HCT116 (cell line): ENCODE data around the gene PDE1A. TPM values are rescaled to one million over a fixed set of nuclear protein-coding genes. Genes with fewer than 3 reads are reported as not detected.
"Not testable (repeated sequence)": the region's sequence is repeated elsewhere in the genome, so short reads cannot be mapped to it uniquely, and the experiment has no call there.

ENCODE experiments used
- ATAC-seq: fragments of 200-7000 bp; cut with Tn5 transposase; 2 replicates; pipeline ENCODE4 v1.9.1; 2020; ENCODE audit warnings: mild to moderate bottlenecking, moderate library complexity
- BruUV-seq: library from RNA; stranded (reverse); fragments of 400-500 nt; replicated peaks from 2 replicates; lab custom pipeline; 2021; lab: Mats Ljungman, UMichigan
- CTCF ChIA-PET: fragments of 300-600 bp; sonication (Branson Sonifier 250); formaldehyde crosslinking; loops from one replicate; lab custom pipeline; 2021; ENCODE audit warnings: antibody characterized with exemption; lab: Charles Lee
- POLR2A ChIA-PET: fragments of 300-600, 350-600 bp; sonication (Branson Sonifier 250); formaldehyde crosslinking; loops from one replicate; lab custom pipeline; 2021; ENCODE audit warnings: antibody characterized with exemption; lab: Charles Lee
- RAD21 ChIA-PET, 2 experiments: fragments of 300-600 bp; sonication (Branson Sonifier 250); formaldehyde crosslinking; loops; one replicate each; lab custom pipeline; 2023; ENCODE audit warnings: low total read pairs in 2 of 2; ENCODE audit not compliant: uncharacterized antibody in 2 of 2, unreplicated experiment in 2 of 2, low non-redundant PET in 1 of 2; lab: Charles Lee
- DNase-seq: peaks from one replicate; pipeline ENCODE4 v3.0.0-alpha.2; 2010; ENCODE audit warnings: low read depth, low spot score
- H2AFZ ChIP-seq: fragments of 200-600 bp; shearing (Covaris generic), sonication (generic); 2 replicates; pipeline ENCODE4 v1.6.1; 2017; ENCODE audit warnings: low read depth, mixed run types, mixed read lengths, antibody characterized with exemption, low read length; ENCODE audit not compliant: poor library complexity, severe bottlenecking
- H3K27ac ChIP-seq: 2 replicates; pipeline ENCODE4 v1.5.1; 2012; ENCODE audit warnings: low read depth, low read length
- H3K27me3 ChIP-seq: fragments of 200-600 bp; sonication (generic); 2 replicates; pipeline ENCODE4 v1.6.1; 2016; ENCODE audit warnings: mixed run types, low read length, mixed read lengths; ENCODE audit not compliant: insufficient read depth
- H3K36me3 ChIP-seq, 2 experiments: fragments of 200-500 bp in 1 of 2; fragments of 200-600 bp in 1 of 2; sonication (Bioruptor generic) in 1 of 2; sonication (generic) in 1 of 2; 2 replicates each; pipeline versions ENCODE4 v1.5.1 to v1.6.1; 2014 to 2016; ENCODE audit warnings: low read length in 2 of 2, inconsistent platforms in 1 of 2, mixed read lengths in 1 of 2, mixed run types in 1 of 2; ENCODE audit not compliant: insufficient read depth in 2 of 2, control insufficient read depth in 1 of 2
- H3K4me1 ChIP-seq, 2 experiments: fragments of 200-600 bp in 1 of 2; sonication (generic) in 1 of 2; 2 replicates each; pipeline versions ENCODE4 v1.5.1 to v1.6.1; 2012 to 2017; ENCODE audit warnings: low read length in 2 of 2, inconsistent platforms in 1 of 2, mild to moderate bottlenecking in 1 of 2, mixed read lengths in 1 of 2, mixed run types in 1 of 2, moderate library complexity in 1 of 2; ENCODE audit not compliant: insufficient read depth in 2 of 2, control insufficient read depth in 1 of 2
- H3K4me2 ChIP-seq: fragments of 200-600 bp; sonication (generic); 2 replicates; pipeline ENCODE4 v1.6.1; 2017; ENCODE audit warnings: mixed run types, low read length, mixed read lengths
- H3K4me3 ChIP-seq, 2 experiments: fragments of 200-600 bp in 1 of 2; sonication (generic) in 1 of 2; replicated peaks in 1 of 2; 2 replicates each; pipeline ENCODE4 v1.5.1; 2011 to 2016; ENCODE audit warnings: low read length in 2 of 2, control low read depth in 1 of 2, low read depth in 1 of 2, mild to moderate bottlenecking in 1 of 2, mixed read lengths in 1 of 2, mixed run types in 1 of 2
- H3K79me2 ChIP-seq: fragments of 200-600 bp; sonication (generic); 2 replicates; pipeline ENCODE4 v1.6.1; 2017; ENCODE audit warnings: mild to moderate bottlenecking, mixed run types, low read length, moderate library complexity, mixed read lengths; ENCODE audit not compliant: insufficient read depth
- H3K9ac ChIP-seq: fragments of 200-600 bp; sonication (generic); 2 replicates; pipeline ENCODE4 v1.6.1; 2016; ENCODE audit warnings: low read length, mixed read lengths
- H3K9me2 ChIP-seq: fragments of 200-600 bp; sonication (generic), shearing (Covaris generic); 2 replicates; pipeline ENCODE4 v1.6.1; 2017; ENCODE audit warnings: mixed run types, mild to moderate bottlenecking, moderate library complexity; ENCODE audit not compliant: insufficient read depth
- H3K9me3 ChIP-seq, 2 experiments: fragments of 200-500 bp in 1 of 2; fragments of 200-600 bp in 1 of 2; sonication (Bioruptor generic) in 1 of 2; sonication (generic) in 1 of 2; 2 replicates each; pipeline ENCODE4 v1.6.1; 2014 to 2017; ENCODE audit warnings: low read length in 2 of 2, mixed read lengths in 2 of 2, inconsistent platforms in 1 of 2, low read depth in 1 of 2, mild to moderate bottlenecking in 1 of 2, mixed run types in 1 of 2, moderate library complexity in 1 of 2; ENCODE audit not compliant: control insufficient read depth in 1 of 2, insufficient read depth in 1 of 2
- H4K20me1 ChIP-seq: fragments of 200-600 bp; sonication (generic), shearing (Covaris generic); 2 replicates; pipeline ENCODE4 v1.6.1; 2017; ENCODE audit warnings: mixed run types, mild to moderate bottlenecking, moderate library complexity; ENCODE audit not compliant: insufficient read depth
- CBX3 ChIP-seq: IDR thresholded peaks from 2 replicates; pipeline ENCODE4 v1.6.1; 2012; ENCODE audit warnings: low read depth
- ELF1 ChIP-seq: IDR thresholded peaks from 2 replicates; pipeline ENCODE4 v1.6.1; 2012; ENCODE audit warnings: low read depth, borderline replicate concordance
- JUND ChIP-seq: IDR thresholded peaks from 2 replicates; pipeline ENCODE4 v1.6.1; 2012
- RAD21 ChIP-seq: IDR thresholded peaks from 2 replicates; pipeline ENCODE4 v1.6.1; 2012; ENCODE audit warnings: low read depth, mild to moderate bottlenecking
- intact Hi-C: fragments of 100-400 bp; cut with micrococcal nuclease; formaldehyde crosslinking; loops from 2 replicates; pipeline ENCODE4 v1.10.0; 2022
- total RNA-seq: library from RNA; stranded (reverse); gene quantifications from one replicate; pipeline ENCODE4 v1.2.1, GENCODE V29; 2021; ENCODE audit not compliant: unreplicated experiment

PDE1A gene
- total RNA-seq, 1 experiment from 2014 or later, result 0.12 TPM

DNA sequence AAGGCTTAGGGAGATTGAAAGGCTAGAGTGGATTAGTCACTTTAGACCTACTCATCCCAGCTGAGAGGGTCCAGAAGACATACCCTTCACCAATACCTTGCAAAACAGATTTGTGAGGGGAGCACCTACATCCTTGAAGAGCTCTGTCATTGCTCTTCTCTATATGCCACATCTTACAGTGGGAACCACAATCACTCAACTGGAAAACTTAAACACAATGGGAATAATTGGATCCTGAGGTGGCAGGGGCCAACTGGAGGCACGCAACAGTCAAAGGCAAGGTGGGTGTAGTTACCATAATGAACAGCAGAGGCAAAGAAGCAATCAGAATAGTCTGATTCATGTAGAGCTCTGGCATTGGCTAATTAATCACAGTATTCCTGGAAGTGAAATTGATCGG, 35.4 kb downstream of the PDE1A start:
- Histone ChIP-seq H3K36me3 (no peaks in the 10 kb centered on the region), H4K20me1 (no peaks in the 10 kb centered on the region), H3K9me3 (no peaks in the 10 kb centered on the region), H3K9ac (no peak overlapping the region), H2AFZ (no peak overlapping the region), H3K27me3 (no peaks in the 10 kb centered on the region), H3K9me2 (no peaks in the 10 kb centered on the region)
- no peak for ATAC-seq
- intact Hi-C loops, result no loop called here
- ChIA-PET POLR2A (no interaction called here), RAD21 (no interaction called here)
- no peak for DNase-seq
- no TSS peak for BruUV-seq
- no peak for TF ChIP-seq JUND
- TF ChIP-seq, all 23 proteins: peak for 0
- no peak overlapping the region for H3K4me3 ChIP-seq
- CTCF ChIA-PET, result no interaction called here
- no peak overlapping the region for H3K4me2 ChIP-seq
- no peaks in the 10 kb centered on the region for H3K4me1 ChIP-seq
- H3K27ac ChIP-seq, result no peak overlapping the region
- no peaks in the 10 kb centered on the region for H3K79me2 ChIP-seq

DNA sequence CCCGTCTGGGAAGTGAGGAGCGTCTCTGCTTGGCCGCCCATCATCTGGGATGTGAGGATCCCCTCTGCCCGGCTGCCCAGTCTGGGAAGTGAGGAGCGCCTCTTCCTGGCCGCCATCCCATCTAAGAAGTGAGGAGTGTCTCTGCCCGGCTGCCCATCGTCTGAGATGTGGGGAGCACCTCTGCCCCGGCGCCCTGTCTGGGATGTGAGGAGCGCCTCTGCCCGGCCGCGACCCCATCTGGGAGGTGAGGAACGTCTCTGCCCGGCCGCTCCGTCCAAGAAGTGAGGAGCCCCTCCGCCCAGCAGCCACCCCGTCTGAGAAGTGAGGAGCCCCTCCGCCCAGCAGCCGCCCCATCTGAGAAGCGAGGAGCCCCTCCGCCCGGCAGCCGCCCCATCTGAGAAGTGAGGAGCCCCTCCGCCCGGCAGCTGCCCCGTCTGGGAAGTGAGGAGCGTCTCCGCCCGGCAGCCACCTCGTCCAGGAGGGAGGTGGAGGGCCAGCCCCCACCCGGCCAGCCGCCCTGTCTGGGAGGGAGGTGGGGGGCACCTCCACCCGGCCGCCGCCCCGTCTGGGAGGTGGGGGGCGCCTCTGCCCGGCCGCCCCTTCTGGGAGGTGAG, 40.5 kb downstream of the PDE1A start:
- H3K4me1 ChIP-seq, intact Hi-C loops, H2AFZ ChIP-seq, H3K9me3 ChIP-seq, H3K36me3 ChIP-seq, H4K20me1 ChIP-seq, RAD21 ChIA-PET, CTCF ChIA-PET, H3K27me3 ChIP-seq, BruUV-seq, H3K27ac ChIP-seq, H3K9ac ChIP-seq, ATAC-seq, H3K79me2 ChIP-seq, H3K4me3 ChIP-seq, H3K9me2 ChIP-seq, DNase-seq, H3K4me2 ChIP-seq, POLR2A ChIA-PET: not testable (repeated sequence)

- RAD21 ChIA-PET, result interaction anchor here in 1 of 2 experiments (0.8 kb wide), 1 partner anchor 264 kb away, joined by 3 read pairs; no protein-coding TSS in a partner anchor
- ATAC-seq, result no peak
- no TSS peak for BruUV-seq
- TF ChIP-seq ELF1 (no peak), RAD21 (no peak), CBX3 (peak; percentile 25; the same call in 1 of the 2 replicates)
- Histone ChIP-seq H3K4me3 (no peak overlapping the region), H3K27me3 (no peaks in the 10 kb centered on the region), H3K36me3 (no peaks in the 10 kb centered on the region), H2AFZ (no peak overlapping the region), H3K9me3 (no peaks in the 10 kb centered on the region), H4K20me1 (no peaks in the 10 kb centered on the region), H3K79me2 (no peaks in the 10 kb centered on the region), H3K27ac (no peak overlapping the region), H3K9me2 (no peaks in the 10 kb centered on the region), H3K4me2 (no peak overlapping the region), H3K9ac (no peak overlapping the region), H3K4me1 (no peaks in the 10 kb centered on the region)
- CTCF ChIA-PET, result interaction anchor here (0.8 to 1.1 kb wide), 2 partner anchors 13 to 264 kb away, joined by 3 to 6 read pairs; no protein-coding TSS in a partner anchor
- DNase-seq, result no peak
- POLR2A ChIA-PET, result no interaction called here
- intact Hi-C loops, result no loop called here
These were observed 42.0 kb downstream of the PDE1A start for GRCh38 chr2:182384860-182385259.
